BJ (cell line): Measurements from ENCODE around the gene AK9. TPM values are rescaled to one million over a fixed set of nuclear protein-coding genes. Genes with fewer than 3 reads are reported as not detected.

Source experiments
- CTCF ChIA-PET: fragments of 350-600 bp; formaldehyde crosslinking; extraction: SDS; loops from one replicate; lab custom pipeline; 2021; ENCODE audit warnings: antibody characterized with exemption, inconsistent platforms; lab: Yijun Ruan, JAX
- POLR2A ChIA-PET: fragments of 300-600 bp; sonication (Branson Sonifier 250); formaldehyde crosslinking; extraction: SDS; loops from one replicate; lab custom pipeline; 2021; ENCODE audit warnings: antibody characterized with exemption; lab: Charles Lee
- DNase-seq: peaks from one replicate; pipeline ENCODE4 v3.0.0-alpha.2; 2011; ENCODE audit warnings: low read depth
- H3K27me3 ChIP-seq: 2 replicates; pipeline ENCODE4 v1.6.0; 2011; ENCODE audit warnings: low read length; ENCODE audit not compliant: control insufficient read depth, insufficient read depth
- H3K36me3 ChIP-seq: 2 replicates; pipeline ENCODE4 v1.5.1; 2011; ENCODE audit warnings: low read length; ENCODE audit not compliant: control insufficient read depth, insufficient read depth
- H3K4me3 ChIP-seq: 2 replicates; pipeline ENCODE4 v1.5.1; 2011; ENCODE audit warnings: low read depth, mild to moderate bottlenecking, control low read depth, low read length
- polyA plus RNA-seq: library from polyadenylated mRNA; depleted of rRNA; stranded (reverse); fragments of >200 nt; gene quantifications from 2 replicates; pipeline ENCODE4 v1.2.3, GENCODE V29; 2011
- TF ChIP-seq, protein P1 (sequence below): IDR thresholded peaks from 2 replicates; pipeline ENCODE4 v1.5.1; 2011; ENCODE audit warnings: low read depth, mild to moderate bottlenecking, control low read depth, inconsistent platforms, low read length, moderate library complexity; ENCODE audit not compliant: insufficient read depth

The AK9 gene
- polyA plus RNA-seq, 1 experiment = 1.3 TPM

DNA sequence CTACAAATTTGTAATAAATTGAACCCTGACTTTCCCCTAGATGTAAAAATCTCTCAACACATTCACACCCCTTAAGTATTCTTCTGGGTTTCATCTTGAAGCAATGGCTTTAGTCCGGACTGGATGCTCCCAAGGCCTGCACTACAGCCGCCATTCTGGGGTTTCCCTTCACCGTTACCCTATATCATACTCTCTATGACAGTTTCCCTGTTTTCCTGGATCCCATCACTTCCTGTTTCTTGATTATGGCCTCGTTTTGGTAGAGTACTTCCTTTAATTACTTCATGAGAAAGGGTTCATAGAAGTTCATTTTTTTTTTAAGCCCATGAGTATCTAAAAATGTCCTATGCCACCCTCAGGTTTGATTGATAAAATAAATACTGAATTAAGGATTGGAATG, 11.8 kb upstream of the AK9 start:
- no peak for DNase-seq
- POLR2A ChIA-PET = no interaction called here
- Histone ChIP-seq H3K27me3 (no peaks in the 10 kb centered on the region), H3K36me3 (no peaks in the 10 kb centered on the region), H3K4me3 (no peak overlapping the region)
- CTCF ChIA-PET = interaction anchor here (3.1 to 7.8 kb wide), 2 partner anchors 337 to 688 kb away, joined by 18 to 314 read pairs; no protein-coding TSS in a partner anchor
- TF ChIP-seq, protein P1, sequence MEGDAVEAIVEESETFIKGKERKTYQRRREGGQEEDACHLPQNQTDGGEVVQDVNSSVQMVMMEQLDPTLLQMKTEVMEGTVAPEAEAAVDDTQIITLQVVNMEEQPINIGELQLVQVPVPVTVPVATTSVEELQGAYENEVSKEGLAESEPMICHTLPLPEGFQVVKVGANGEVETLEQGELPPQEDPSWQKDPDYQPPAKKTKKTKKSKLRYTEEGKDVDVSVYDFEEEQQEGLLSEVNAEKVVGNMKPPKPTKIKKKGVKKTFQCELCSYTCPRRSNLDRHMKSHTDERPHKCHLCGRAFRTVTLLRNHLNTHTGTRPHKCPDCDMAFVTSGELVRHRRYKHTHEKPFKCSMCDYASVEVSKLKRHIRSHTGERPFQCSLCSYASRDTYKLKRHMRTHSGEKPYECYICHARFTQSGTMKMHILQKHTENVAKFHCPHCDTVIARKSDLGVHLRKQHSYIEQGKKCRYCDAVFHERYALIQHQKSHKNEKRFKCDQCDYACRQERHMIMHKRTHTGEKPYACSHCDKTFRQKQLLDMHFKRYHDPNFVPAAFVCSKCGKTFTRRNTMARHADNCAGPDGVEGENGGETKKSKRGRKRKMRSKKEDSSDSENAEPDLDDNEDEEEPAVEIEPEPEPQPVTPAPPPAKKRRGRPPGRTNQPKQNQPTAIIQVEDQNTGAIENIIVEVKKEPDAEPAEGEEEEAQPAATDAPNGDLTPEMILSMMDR = no peak

DNA sequence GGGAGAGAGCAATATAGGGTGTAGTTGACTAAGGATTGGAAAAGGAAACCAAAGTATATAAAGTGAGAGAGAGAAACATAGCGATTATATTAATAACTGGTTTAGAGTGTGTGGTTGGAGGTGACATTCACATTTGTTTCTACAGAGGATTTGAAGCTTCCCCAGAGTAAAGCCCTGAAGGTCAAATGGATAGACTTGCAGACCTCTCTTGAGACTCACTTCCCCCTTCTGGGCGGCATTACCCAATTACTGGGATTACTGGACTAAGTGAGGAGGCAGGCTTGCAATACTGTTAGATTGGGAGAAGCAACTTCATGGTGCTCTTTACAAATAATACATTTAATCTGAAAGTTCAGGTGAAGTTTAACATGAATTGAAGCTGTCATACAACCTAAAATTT, 10.8 kb upstream of the AK9 start:
- TF ChIP-seq, protein P1 = no peak
- Histone ChIP-seq H3K36me3 (no peaks in the 10 kb centered on the region), H3K27me3 (no peaks in the 10 kb centered on the region), H3K4me3 (no peak overlapping the region)
- CTCF ChIA-PET = interaction anchor here (1.0 to 7.8 kb wide), 3 partner anchors 81 to 338 kb away, joined by 3 to 314 read pairs (median 4); no protein-coding TSS in a partner anchor
- no peak for DNase-seq
- POLR2A ChIA-PET = no interaction called here

DNA sequence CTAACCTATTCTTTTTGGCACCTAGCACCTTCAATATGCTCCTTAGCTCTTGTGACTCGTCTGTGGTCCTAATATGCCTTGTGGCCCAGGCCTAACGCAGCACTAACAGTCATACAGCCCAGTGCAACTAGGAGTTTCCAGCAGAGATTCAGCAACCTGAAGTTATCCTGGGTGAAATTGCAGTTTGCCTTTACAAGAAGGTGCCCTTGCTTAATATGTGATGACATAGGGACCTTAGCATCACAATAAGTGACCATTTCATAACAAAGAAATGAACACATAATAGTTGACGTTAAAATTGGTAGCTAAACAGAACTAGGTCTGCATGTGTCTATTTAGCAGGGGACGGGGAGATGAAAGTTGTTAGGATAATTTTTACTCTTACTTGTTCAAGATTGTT, 10.2 kb upstream of the AK9 start:
- no peaks in the 10 kb centered on the region for H3K36me3 ChIP-seq
- H3K4me3 ChIP-seq = no peak overlapping the region
- TF ChIP-seq, protein P1 = no peak
- CTCF ChIA-PET = interaction anchor here (1.3 to 7.8 kb wide), 2 partner anchors 84 to 339 kb away, joined by 4 to 314 read pairs; no protein-coding TSS in a partner anchor
- no peak for DNase-seq
- POLR2A ChIA-PET = interaction anchor here (0.5 kb wide), 1 partner anchor 204 kb away, joined by 3 read pairs; no protein-coding TSS in a partner anchor
- H3K27me3 ChIP-seq = no peaks in the 10 kb centered on the region

DNA sequence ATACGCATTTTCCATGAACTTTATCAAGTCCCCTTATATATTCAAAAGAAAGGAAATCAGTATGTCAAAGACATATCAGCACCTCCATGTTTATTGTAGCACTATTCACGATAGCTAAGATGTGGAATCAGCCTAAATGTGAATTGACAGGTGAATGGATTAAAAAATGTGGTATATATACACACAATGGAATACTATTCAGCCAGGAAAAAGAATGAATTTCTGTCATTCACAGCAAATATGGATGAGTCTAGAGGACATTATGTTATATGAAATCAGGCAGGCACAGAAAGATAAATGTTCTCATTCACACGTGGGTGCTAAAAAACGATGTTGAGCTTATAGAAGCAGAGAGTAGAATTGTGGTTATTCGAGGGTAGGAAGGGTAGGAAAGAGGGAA, 5.4 kb upstream of the AK9 start:
- CTCF ChIA-PET = interaction anchor here (1.0 to 3.0 kb wide), 6 partner anchors 9 to 695 kb away, joined by 4 to 28 read pairs (median 4); no protein-coding TSS in a partner anchor

DNA sequence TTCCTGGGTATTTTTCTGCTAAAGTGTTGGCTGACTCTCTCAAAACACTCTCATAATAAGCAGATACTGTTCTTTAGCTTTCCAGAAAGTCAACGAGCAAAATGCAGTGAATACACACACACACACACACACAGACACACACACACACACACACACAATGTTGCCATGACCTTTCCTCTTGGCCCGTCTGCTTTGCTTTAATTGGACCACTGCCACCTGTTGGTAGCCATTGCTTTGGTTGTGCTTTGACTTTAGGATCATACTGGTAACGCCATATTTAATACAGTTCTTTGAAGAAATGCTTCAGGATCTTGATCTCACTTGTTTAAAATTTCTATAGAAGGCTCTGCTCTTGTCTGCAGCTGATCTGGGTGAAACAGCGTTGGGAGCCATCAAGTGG, 4.5 kb upstream of the AK9 start:
- no peaks in the 10 kb centered on the region for H3K36me3 ChIP-seq
- DNase-seq = no peak
- no peak overlapping the region for H3K4me3 ChIP-seq
- H3K27me3 ChIP-seq = no peaks in the 10 kb centered on the region
- ChIA-PET POLR2A (no interaction called here), CTCF (interaction anchor here (0.7 to 3.0 kb wide), 3 partner anchors 342 to 696 kb away, joined by 3 to 28 read pairs (median 4); no protein-coding TSS in a partner anchor)
- TF ChIP-seq, protein P1 = no peak

More for the DNA sequence above, 5.4 kb upstream of the AK9 start:
- Histone ChIP-seq H3K27me3 (no peaks in the 10 kb centered on the region), H3K36me3 (no peaks in the 10 kb centered on the region), H3K4me3 (no peak overlapping the region)
- TF ChIP-seq, protein P1 = no peak
- DNase-seq = no peak
- POLR2A ChIA-PET = no interaction called here
